Measurements from ENCODE around the gene HPF1.
A peak's percentile ranks its signal among the peaks of the same experiment; 100 is the strongest.
"Not testable (repeated sequence)": the region's sequence is repeated elsewhere in the genome, so short reads cannot be mapped to it uniquely, and the experiment has no call there.

Gene HPF1

GRCh38 chr4:169756971-169757574, 671 bp downstream of the HPF1 start:
- Histone ChIP-seq H3K4me3 (ENCODE audit: low read depth, low read length) (peak overlapping the region; percentile 92), H3K27me3 (replicated peaks) (no peaks in the 10 kb centered on the region), H3K36me3 (replicated peaks) (no peaks in the 10 kb centered on the region), H3K27ac (no peak overlapping the region)
- DNase-seq: no peak
- TF ChIP-seq CTCF (IDR thresholded peaks at IDR 0.05; ENCODE audit: low read depth, low read length, missing control alignments): no peak
- in situ Hi-C loops (cut with HindIII; ENCODE audit: low pct_ligation_motif_present, low sequenced_read_pairs): no loop called here

- DNase-seq: no peak
- in situ Hi-C loops (cut with HindIII; ENCODE audit: low pct_ligation_motif_present, low sequenced_read_pairs): no loop called here
- H3K27ac ChIP-seq: no peak overlapping the region
Measured at GRCh38 chr4:169745291-169745690, 12.5 kb downstream of the HPF1 start.

GRCh38 chr4:169744601-169745000, 13.1 kb downstream of the HPF1 start:
- Histone ChIP-seq H3K4me3 (ENCODE audit: low read depth, low read length) (no peak overlapping the region), H3K27ac (no peak overlapping the region), H3K36me3 (replicated peaks) (no peaks in the 10 kb centered on the region), H3K27me3 (replicated peaks) (no peaks in the 10 kb centered on the region)
- DNase-seq: no peak
- in situ Hi-C loops (cut with HindIII; ENCODE audit: low pct_ligation_motif_present, low sequenced_read_pairs): no loop called here
- no peak for TF ChIP-seq CTCF (IDR thresholded peaks at IDR 0.05; ENCODE audit: low read depth, low read length, missing control alignments)

More at GRCh38 chr4:169745291-169745690, 12.5 kb downstream of the HPF1 start:
- Histone ChIP-seq H3K4me3 (ENCODE audit: low read depth, low read length) (no peak overlapping the region), H3K36me3 (replicated peaks) (no peaks in the 10 kb centered on the region), H3K27me3 (replicated peaks) (no peaks in the 10 kb centered on the region)
- TF ChIP-seq CTCF (IDR thresholded peaks at IDR 0.05; ENCODE audit: low read depth, low read length, missing control alignments): no peak

GRCh38 chr4:169741569-169741968, 16.2 kb downstream of the HPF1 start:
- TF ChIP-seq CTCF (IDR thresholded peaks at IDR 0.05; ENCODE audit: low read depth, low read length, missing control alignments): no peak
- DNase-seq: no peak
- Histone ChIP-seq H3K27me3 (replicated peaks) (no peaks in the 10 kb centered on the region), H3K4me3 (ENCODE audit: low read depth, low read length) (no peak overlapping the region), H3K27ac (no peak overlapping the region), H3K36me3 (replicated peaks) (no peaks in the 10 kb centered on the region)
- in situ Hi-C loops (cut with HindIII; ENCODE audit: low pct_ligation_motif_present, low sequenced_read_pairs): no loop called here

GRCh38 chr4:169738604-169739003, 19.1 kb downstream of the HPF1 start:
- DNase-seq; H3K4me3 ChIP-seq (ENCODE audit: low read depth, low read length); H3K27ac ChIP-seq; H3K27me3 ChIP-seq (replicated peaks); H3K36me3 ChIP-seq (replicated peaks); in situ Hi-C loops (cut with HindIII; ENCODE audit: low pct_ligation_motif_present, low sequenced_read_pairs): not testable (repeated sequence)

- H3K27me3 ChIP-seq (replicated peaks): no peaks in the 10 kb centered on the region
- TF ChIP-seq CTCF (IDR thresholded peaks at IDR 0.05; ENCODE audit: low read depth, low read length, missing control alignments): no peak
- no peak overlapping the region for H3K4me3 ChIP-seq (ENCODE audit: low read depth, low read length)
- no peak overlapping the region for H3K27ac ChIP-seq
- H3K36me3 ChIP-seq (replicated peaks): peaks cover 5% of the 10 kb centered on the region
- DNase-seq: no peak
- in situ Hi-C loops (cut with HindIII; ENCODE audit: low pct_ligation_motif_present, low sequenced_read_pairs): no loop called here
Measured at GRCh38 chr4:169730564-169730963, 27.2 kb downstream of the HPF1 start.

All from brain microvascular endothelial cell (primary cell).